ENCODE results near the gene FANCC.
"Not testable (repeated sequence)": the region's sequence is repeated elsewhere in the genome, so short reads cannot be mapped to it uniquely, and the experiment has no call there.

Gene FANCC

GRCh38 chr9:95276395-95276954 is 41.0 kb downstream of the FANCC start:
- Mint-ChIP-seq H3K9me3 (peaks cover 63% of the 10 kb centered on the region), H3K27ac (no peak overlapping the region), H3K4me3 (no peak overlapping the region), H3K36me3 (ENCODE audit: low read depth) (peaks cover 65% of the 10 kb centered on the region), H3K27me3 (ENCODE audit: low read depth, poor library complexity) (peaks cover 8% of the 10 kb centered on the region), H3K4me1 (no peaks in the 10 kb centered on the region)
- no peak for DNase-seq
- no peak for TF ChIP-seq CTCF (IDR thresholded peaks at IDR 0.05)

DNA sequence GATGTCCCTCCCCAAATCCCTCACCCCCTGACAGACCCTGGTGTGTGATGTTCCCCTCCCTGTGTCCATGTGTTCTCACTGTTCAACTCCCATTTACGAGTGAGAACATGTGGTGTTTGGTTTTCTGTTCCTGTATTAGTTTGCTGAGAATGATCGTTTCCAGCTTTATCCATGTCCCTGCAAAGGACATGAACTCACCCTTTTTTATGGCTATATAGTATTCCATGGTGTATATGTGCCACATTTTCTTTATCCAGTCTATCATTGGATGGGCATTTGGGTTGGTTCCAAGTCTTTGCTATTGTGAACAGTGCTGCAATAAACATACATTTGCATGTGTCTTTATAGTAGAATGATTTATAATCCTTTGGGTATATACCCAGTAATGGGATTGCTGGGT is 43.3 kb downstream of the FANCC start:
- not testable (repeated sequence) for H3K27me3 Mint-ChIP-seq (ENCODE audit: low read depth, poor library complexity); DNase-seq; H3K27ac Mint-ChIP-seq; H3K4me3 Mint-ChIP-seq
- Mint-ChIP-seq H3K9me3 (peaks cover 47% of the 10 kb centered on the region), H3K4me1 (peaks cover 12% of the 10 kb centered on the region), H3K36me3 (ENCODE audit: low read depth) (peaks cover 49% of the 10 kb centered on the region)

GRCh38 chr9:95273369-95274022 is 44.0 kb downstream of the FANCC start:
- no peak overlapping the region for H3K4me3 Mint-ChIP-seq
- H3K27ac Mint-ChIP-seq = no peak overlapping the region
- no peak for TF ChIP-seq CTCF (IDR thresholded peaks at IDR 0.05)
- DNase-seq = no peak
- H3K27me3 Mint-ChIP-seq (ENCODE audit: low read depth, poor library complexity) = peaks cover 3% of the 10 kb centered on the region
- peaks cover 42% of the 10 kb centered on the region for H3K9me3 Mint-ChIP-seq
- peaks cover 43% of the 10 kb centered on the region for H3K36me3 Mint-ChIP-seq (ENCODE audit: low read depth)
- H3K4me1 Mint-ChIP-seq = peaks cover 19% of the 10 kb centered on the region

- Mint-ChIP-seq H3K36me3 (ENCODE audit: low read depth) (peaks cover 37% of the 10 kb centered on the region), H3K27me3 (ENCODE audit: low read depth, poor library complexity) (peaks cover 3% of the 10 kb centered on the region), H3K4me3 (no peak overlapping the region), H3K4me1 (peaks cover 24% of the 10 kb centered on the region), H3K27ac (no peak overlapping the region), H3K9me3 (peaks cover 35% of the 10 kb centered on the region)
- DNase-seq = no peak
- TF ChIP-seq CTCF (IDR thresholded peaks at IDR 0.05) = no peak
Observed at GRCh38 chr9:95272830-95273229, 44.7 kb downstream of the FANCC start.

GRCh38 chr9:95270790-95271189 is 46.7 kb downstream of the FANCC start:
- Mint-ChIP-seq H3K9me3 (peaks cover 30% of the 10 kb centered on the region), H3K36me3 (ENCODE audit: low read depth) (peaks cover 29% of the 10 kb centered on the region), H3K27me3 (ENCODE audit: low read depth, poor library complexity) (peaks cover 3% of the 10 kb centered on the region), H3K4me1 (peaks cover 43% of the 10 kb centered on the region), H3K4me3 (no peak overlapping the region), H3K27ac (no peak overlapping the region)
- no peak for DNase-seq
- TF ChIP-seq CTCF (IDR thresholded peaks at IDR 0.05) = no peak

GRCh38 chr9:95269803-95270773 is 47.4 kb downstream of the FANCC start:
- Mint-ChIP-seq H3K27ac (peak overlapping the region; percentile 81), H3K36me3 (ENCODE audit: low read depth) (peaks cover 23% of the 10 kb centered on the region), H3K4me1 (peaks cover 50% of the 10 kb centered on the region), H3K9me3 (peaks cover 30% of the 10 kb centered on the region)
- not testable (repeated sequence) for H3K27me3 Mint-ChIP-seq (ENCODE audit: low read depth, poor library complexity); DNase-seq; H3K4me3 Mint-ChIP-seq

All from nephron progenitor cell (in vitro differentiated cells).